ENCODE data around the gene GTF2H4.

GRCh38 chr6:30875244-30876038 is 32.6 kb upstream of the GTF2H4 start:
- TF ChIP-seq CTCF (IDR thresholded peaks at IDR 0.05; ENCODE audit: poor library complexity) (no peak), EZH2phosphoT487 (IDR thresholded peaks at IDR 0.05; ENCODE audit: low read depth, severe bottlenecking, unreplicated experiment) (no peak)

Data from hepatocyte (in vitro differentiated cells).